Body of pancreas (tissue), 4 donors: ENCODE measurements around the gene GLIS1. TPM values are rescaled to one million over a fixed set of nuclear protein-coding genes. Genes with fewer than 3 reads are reported as not detected.

Source experiments
- ATAC-seq: fragments of 150-250 bp; one replicate; pipeline ENCODE4 v1.9.1; 2016
- DNase-seq, 4 donors: peaks; one replicate each; pipeline ENCODE4 v3.0.0-alpha.2; 2019
- H3K27ac ChIP-seq, 4 donors: fragments of 200-600 bp; sonication (generic); 1 replicate in 3 of 4; 2 replicates in 1 of 4; pipeline versions ENCODE4 v1.5.1 to v1.6.1; 2016 to 2019; ENCODE audit warnings: mild to moderate bottlenecking in 1 of 4, mixed read lengths in 1 of 4, moderate library complexity in 1 of 4
- H3K27me3 ChIP-seq, 2 donors: fragments of 200-600 bp; sonication (generic); one replicate each; pipeline ENCODE4 v1.6.0; 2016; ENCODE audit warnings: mild to moderate bottlenecking in 1 of 2
- H3K36me3 ChIP-seq, 2 donors: fragments of 200-600 bp; sonication (generic); replicated peaks in 1 of 2; 2 replicates each; pipeline ENCODE4 v1.5.1; 2016; ENCODE audit warnings: low read depth in 2 of 2; ENCODE audit not compliant: insufficient read depth in 1 of 2
- H3K4me1 ChIP-seq: fragments of 200-600 bp; sonication (generic); one replicate; pipeline ENCODE4 v1.6.0; 2016
- H3K4me3 ChIP-seq, 2 donors: fragments of 200-600 bp; sonication (generic); 1 replicate in 1 of 2; 2 replicates in 1 of 2; pipeline ENCODE4 v1.5.1; 2016 to 2019
- H3K9me3 ChIP-seq, 3 donors: fragments of 200-600 bp; sonication (generic); 1 replicate in 2 of 3; 2 replicates in 1 of 3; pipeline ENCODE4 v1.5.1; 2016
- CTCF ChIP-seq, 7 experiments: fragments of 450-650 bp in 4 of 7; fragments of 200-600 bp in 3 of 7; sonication (generic) in 3 of 7; IDR thresholded peaks; one replicate each; pipeline ENCODE4 v1.5.1; 2016 to 2019; ENCODE audit warnings: antibody characterized with exemption in 7 of 7
- POLR2A ChIP-seq, 3 donors: fragments of 450-650 bp; IDR thresholded peaks; one replicate each; pipeline ENCODE4 v1.6.1; 2016; ENCODE audit warnings: antibody characterized with exemption in 3 of 3, mild to moderate bottlenecking in 2 of 3
- WGBS, 2 donors: methylation state at CpG; one replicate each; pipeline ENCODE4 v1.1.5; 2017; 5-methylcytosine and 5-hydroxymethylcytosine counted together
- intact Hi-C: fragments of 100-400 bp; cut with DNase I; formaldehyde crosslinking; loops from one replicate; pipeline ENCODE4 v1.15.1; 2023
- total RNA-seq, 2 donors: library from RNA; depleted of rRNA; stranded (reverse); fragments of >200 nt; gene quantifications; one replicate each; pipeline ENCODE4 v1.1.0, GENCODE V29; 2016

Gene GLIS1
- total RNA-seq, 2 donors from 2014 or later, result 0.33 TPM; not detected in 1

DNA sequence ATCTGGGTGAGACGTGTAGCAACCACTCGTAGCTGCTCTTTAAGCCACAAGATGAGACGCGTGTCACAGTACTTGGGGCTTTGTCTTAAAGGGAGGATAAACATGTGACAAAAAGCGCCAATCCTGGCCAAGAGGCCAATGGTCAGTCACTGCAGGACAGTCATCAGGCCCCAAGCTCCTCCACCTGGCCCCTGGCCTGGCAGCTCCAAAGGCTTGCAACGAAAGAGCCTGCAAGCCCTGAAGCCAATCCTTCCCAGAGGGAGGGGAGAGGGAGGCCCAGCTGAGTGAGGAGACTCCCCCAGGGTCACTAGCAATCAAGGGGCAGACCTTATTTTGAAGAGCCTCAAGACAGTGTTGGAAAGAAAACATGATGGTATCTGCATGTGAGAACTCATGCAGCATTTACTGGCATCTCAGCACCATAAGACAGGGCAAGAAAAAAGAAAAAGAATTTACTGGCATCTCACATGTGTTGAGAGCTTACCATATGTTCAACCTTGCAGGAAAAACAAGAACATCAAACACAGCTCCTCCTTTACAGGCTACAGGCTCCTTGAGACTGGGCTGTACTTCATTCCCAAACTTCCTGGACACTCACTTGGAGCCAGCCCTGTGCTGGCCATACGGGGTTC is 11.4 kb downstream of the GLIS1 start:
- intact Hi-C loops, result no loop called here
- no peaks in the 10 kb centered on the region for H3K4me1 ChIP-seq
- WGBS, 2 donors, result 81 to 87% methylated on average over 6 to 7 of the region's 7 CpGs
- no peaks in the 10 kb centered on the region for H3K9me3 ChIP-seq
- H3K4me3 ChIP-seq, result no peak overlapping the region
- H3K27me3 ChIP-seq, result no peaks in the 10 kb centered on the region
- H3K36me3 ChIP-seq, result no peaks in the 10 kb centered on the region
- ATAC-seq (no peak), DNase-seq (no peak)
- no peak overlapping the region for H3K27ac ChIP-seq
- TF ChIP-seq CTCF (IDR thresholded peaks at IDR 0.05) (no peak), POLR2A (IDR thresholded peaks at IDR 0.05) (no peak)

DNA sequence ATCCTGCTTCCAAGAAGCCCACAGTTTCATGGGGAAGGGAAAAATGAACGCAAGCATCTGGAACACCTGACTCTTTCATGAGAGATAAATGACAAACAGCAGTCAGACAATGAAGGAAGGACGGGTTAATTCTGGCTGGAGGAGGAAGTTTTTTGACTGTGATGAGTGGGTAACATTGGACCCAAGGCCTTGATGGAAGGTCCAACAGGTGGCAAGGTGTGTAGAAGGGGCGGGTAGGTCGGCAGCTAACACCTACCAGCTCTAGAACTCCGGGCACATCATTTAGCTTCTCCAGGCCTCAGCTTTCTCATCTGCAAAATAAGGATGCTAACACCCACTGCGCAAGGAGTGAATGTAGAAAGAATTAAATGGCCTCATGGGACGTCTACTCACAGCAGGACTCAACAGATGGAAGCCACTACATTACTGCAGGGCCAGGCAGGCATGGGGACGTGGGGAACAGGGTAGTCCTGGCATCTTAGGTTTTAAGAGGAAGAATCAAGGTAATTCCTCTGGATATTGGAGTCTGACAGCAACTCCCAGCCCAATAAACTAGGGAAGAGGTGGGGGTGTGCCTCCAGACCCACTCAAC is 12.9 kb downstream of the GLIS1 start:
- Histone ChIP-seq H3K27ac (no peak overlapping the region), H3K36me3 (no peaks in the 10 kb centered on the region), H3K4me1 (no peaks in the 10 kb centered on the region), H3K27me3 (no peaks in the 10 kb centered on the region), H3K9me3 (no peaks in the 10 kb centered on the region), H3K4me3 (no peak overlapping the region)
- ATAC-seq (no peak), DNase-seq (no peak)
- intact Hi-C loops, result no loop called here
- TF ChIP-seq POLR2A (IDR thresholded peaks at IDR 0.05) (no peak), CTCF (IDR thresholded peaks at IDR 0.05) (no peak)
- WGBS, 2 donors, result 66 to 76% methylated on average over 8 of the region's 8 CpGs

DNA sequence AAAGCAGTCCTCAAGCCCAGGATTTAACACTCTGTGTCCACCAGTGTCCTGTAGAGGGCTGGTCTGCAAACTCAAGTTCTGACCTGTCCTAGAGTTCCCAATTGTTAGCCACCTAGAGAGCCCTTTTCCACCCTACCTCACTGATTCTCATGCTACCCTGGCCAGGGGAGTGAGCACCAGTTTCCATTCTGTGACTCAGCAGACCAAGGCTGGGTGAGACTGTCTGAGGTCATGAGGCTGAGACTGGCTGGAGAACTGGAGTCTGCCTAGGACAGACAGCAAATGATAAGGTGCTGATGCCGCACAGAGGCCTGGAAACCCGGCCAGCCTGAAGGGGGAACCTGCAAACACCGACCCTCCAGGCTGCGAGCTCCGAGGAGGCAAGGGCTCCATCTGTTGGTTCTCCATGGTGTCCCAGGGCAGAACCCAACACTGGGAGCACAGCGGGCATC is 13.7 kb downstream of the GLIS1 start:
- H3K27me3 ChIP-seq, result no peaks in the 10 kb centered on the region
- ATAC-seq (no peak), DNase-seq (no peak)
- no peak overlapping the region for H3K4me3 ChIP-seq
- no peak overlapping the region for H3K27ac ChIP-seq
- intact Hi-C loops, result no loop called here
- no peaks in the 10 kb centered on the region for H3K36me3 ChIP-seq
- H3K9me3 ChIP-seq, result no peaks in the 10 kb centered on the region
- WGBS, 2 donors, result 46 to 48% methylated on average over 4 to 6 of the region's 6 CpGs
- no peak for TF ChIP-seq POLR2A (IDR thresholded peaks at IDR 0.05)
- TF ChIP-seq CTCF (IDR thresholded peaks at IDR 0.05), result no peak
- no peaks in the 10 kb centered on the region for H3K4me1 ChIP-seq

- Histone ChIP-seq H3K27me3 (no peaks in the 10 kb centered on the region), H3K27ac (no peak overlapping the region), H3K36me3 (no peaks in the 10 kb centered on the region), H3K4me1 (no peaks in the 10 kb centered on the region), H3K9me3 (no peaks in the 10 kb centered on the region), H3K4me3 (no peak overlapping the region)
- TF ChIP-seq CTCF (IDR thresholded peaks at IDR 0.05) (no peak), POLR2A (IDR thresholded peaks at IDR 0.05) (no peak)
- 74 to 75% methylated on average over 1 of the region's 1 CpG for WGBS, 2 donors
- DNase-seq, result no peak
- ATAC-seq, result no peak
- intact Hi-C loops, result no loop called here
These were observed 16.9 kb downstream of the GLIS1 start for GRCh38 chr1:53722025-53722424.

DNA sequence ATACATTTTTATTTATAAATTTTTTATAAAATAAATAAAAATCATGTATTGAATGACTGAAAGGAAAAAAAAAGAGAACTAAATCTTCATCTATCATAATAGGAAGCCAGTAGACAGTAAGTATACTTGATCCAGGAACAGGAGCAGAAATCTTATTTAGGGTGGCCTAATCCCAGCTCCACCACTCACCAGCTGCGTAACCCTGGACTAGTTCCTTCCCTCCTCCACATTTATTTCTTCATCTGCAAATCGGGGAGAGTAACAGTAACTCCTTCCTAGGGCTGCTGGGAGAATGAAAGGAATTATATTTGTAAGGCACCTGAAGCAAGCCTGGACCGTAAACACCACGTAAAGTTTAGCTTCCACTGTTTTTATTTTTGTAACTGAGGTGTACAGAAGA is 17.9 kb downstream of the GLIS1 start:
- intact Hi-C loops, result no loop called here
- WGBS, 2 donors, result 79 to 83% methylated on average over 4 of the region's 4 CpGs
- Histone ChIP-seq H3K4me3 (no peak overlapping the region), H3K27me3 (no peaks in the 10 kb centered on the region), H3K4me1 (no peaks in the 10 kb centered on the region), H3K27ac (no peak overlapping the region), H3K36me3 (no peaks in the 10 kb centered on the region), H3K9me3 (no peaks in the 10 kb centered on the region)
- DNase-seq, result no peak
- TF ChIP-seq CTCF (IDR thresholded peaks at IDR 0.05), result no peak
- no peak for TF ChIP-seq POLR2A (IDR thresholded peaks at IDR 0.05)
- ATAC-seq, result no peak
